NCI-H2171 treated with DMSO at 0.1 percent for 48 hours (cell line): ENCODE results near the gene DLG2.

ENCODE experiments used
- DNase-seq: peaks from one replicate; lab custom pipeline; 2025; lab: John Stamatoyannopoulos, UW

The DLG2 gene

DNA sequence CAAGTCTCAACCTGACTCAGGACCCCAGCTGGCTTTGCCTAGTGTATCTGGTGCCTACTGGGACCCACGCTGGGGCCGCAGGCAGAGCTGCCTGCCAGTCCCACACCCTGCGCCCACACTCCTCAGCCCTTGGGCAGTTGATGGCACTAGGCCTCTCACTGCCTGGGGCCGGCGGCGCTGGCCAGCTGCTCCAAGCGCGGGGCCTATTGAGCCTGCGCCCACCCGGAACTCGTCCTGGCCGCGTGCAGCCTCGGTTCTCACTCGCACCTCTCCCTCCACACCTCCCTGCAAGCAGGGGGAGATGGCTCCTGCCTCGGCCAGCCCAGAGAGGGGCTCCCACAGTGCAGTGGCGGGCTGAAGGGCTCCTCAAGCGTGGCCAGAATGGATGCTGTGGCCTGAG, 1432.4 kb downstream of the DLG2 start:
- no peak for DNase-seq

DNA sequence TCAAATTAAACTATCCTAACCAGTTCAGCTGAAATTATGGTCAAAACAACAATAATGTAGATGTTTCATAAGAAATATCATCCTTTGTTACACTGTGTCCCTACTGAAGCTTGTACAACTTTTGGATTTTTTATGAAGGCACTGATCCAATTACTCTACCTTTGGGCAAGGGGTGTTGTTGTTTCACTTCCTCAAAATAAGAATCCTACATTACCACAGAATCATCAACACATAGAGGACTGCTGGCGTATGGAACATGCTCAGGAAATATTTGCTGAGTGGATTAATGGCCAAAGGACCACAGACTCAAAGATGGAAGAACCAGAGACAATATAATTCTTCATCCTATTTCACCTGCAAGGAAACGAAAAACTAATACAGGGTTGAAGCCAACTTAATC, 1433.4 kb downstream of the DLG2 start:
- DNase-seq = no peak

GRCh38 chr11:84188521-84188920, 1438.6 kb downstream of the DLG2 start:
- DNase-seq = no peak

DNA sequence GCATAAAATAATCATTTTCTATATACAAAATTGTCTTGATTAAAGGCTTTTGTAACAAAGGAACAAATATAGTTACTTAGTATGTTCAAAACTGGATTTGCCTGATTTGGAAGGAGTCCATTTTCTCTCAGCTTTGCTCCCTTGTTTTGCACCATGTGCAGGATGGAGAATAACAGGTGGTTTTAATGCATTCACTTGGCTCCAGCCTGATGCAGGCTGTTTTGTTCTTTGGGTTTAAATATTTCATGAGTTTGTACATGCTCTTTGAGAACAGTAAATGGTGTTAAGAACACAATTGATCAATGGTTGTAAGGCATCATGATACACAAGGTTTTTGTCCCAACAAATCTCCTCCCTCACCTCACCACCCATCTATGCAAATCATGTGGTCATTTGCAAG, 1454.1 kb downstream of the DLG2 start:
- no peak for DNase-seq

- DNase-seq = no peak
Measured at GRCh38 chr11:84165139-84165538, 1462.0 kb downstream of the DLG2 start.

DNA sequence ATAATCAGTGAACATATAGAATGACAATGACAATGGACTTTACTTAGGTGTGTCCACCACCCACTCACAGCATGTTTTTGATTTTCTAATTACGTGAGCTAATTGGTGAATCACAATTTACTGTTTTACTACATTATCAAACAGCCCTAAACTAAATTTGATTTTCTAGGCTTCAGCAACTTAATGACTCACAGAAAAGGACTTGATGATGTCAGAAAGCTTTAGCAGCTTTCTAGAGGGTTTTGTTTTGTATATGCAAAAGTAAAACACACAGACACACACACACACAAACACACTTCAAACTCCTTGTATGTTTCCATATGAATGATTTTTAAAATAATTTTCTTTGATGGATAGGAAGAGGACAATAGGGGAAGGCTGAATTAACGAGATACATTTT, 1462.4 kb downstream of the DLG2 start:
- no peak for DNase-seq

DNA sequence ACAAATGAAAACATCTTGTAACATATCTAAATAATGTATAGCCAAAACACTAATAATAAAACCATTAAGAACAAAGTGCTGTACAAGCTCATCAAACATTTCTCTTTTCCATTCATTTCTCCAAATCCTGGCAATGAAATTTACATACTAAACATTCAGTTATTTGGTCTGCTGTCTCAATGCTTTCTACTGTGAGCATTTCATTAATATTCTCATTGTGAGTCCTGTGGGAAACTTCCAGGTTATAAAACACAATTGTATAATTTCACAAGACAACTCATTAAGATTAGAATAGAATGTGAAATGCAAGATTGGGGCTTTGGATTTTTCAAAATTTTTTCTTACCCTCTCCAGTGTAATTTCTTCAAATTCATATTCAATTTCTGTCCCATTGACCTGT, 1464.0 kb downstream of the DLG2 start:
- DNase-seq = no peak

DNA sequence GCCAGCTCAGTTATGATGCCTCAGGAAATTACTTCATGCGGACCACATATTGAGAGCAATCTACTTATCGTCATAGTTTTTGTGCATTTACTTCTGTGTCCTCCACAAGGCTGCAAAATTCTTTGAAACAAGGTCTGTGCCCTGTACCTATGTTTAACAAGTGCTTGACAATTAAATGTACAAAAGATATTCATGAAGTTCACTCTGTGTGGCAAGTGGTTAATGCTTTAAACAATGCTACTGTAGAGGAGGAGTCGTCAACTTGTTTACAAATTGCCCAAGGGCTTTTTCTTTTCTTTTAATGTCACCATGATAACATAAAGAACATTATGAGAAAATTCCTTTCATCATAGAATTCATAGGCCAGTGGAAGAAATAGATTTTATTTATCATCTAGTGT, 1469.5 kb downstream of the DLG2 start:
- no peak for DNase-seq

DNA sequence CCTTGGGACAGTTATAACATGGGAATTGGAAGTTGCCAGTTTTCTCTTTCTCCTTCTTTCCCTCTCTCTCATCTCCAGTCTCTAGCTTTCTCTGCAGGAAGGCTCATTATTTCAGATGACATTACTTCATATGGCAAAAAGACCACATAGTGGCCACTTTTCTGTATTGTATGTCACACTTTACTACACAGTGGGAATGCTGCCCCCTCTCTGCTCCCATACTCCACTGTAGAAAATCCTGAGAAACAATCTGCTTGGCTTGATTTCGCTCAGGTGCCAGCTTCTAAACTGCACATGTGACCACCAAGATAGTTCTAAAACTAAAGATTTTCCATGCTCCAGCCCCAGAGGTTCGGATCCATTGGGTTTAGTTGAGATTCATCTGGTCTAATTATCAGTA, 1480.3 kb downstream of the DLG2 start:
- no peak for DNase-seq

DNA sequence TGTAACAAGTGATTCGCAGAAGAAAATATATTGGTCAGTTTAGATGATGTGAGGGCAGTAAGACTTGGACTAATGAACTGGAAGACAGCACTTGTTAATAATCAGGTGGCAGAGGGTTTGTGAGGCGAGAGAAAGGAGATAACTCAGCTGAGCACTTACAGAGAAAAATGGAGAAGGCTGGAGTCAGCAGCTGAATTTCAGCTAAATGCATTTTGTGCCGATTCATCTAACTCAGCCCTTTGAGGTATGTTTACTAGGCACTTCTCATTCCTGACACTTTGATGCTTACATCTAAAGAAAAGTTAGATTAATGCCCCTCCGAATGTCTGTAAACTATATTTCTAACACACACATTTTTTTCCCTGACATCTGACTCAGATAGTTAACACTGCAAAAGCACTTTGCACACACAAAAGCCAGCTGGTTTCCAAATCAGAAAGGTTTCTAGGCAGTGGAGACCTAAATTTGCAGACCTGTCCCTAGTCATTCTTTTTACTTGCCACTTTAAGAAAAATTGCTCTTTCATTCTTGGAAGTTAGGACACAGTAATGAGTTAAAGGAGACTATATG, 1481.4 kb downstream of the DLG2 start:
- DNase-seq = no peak

DNA sequence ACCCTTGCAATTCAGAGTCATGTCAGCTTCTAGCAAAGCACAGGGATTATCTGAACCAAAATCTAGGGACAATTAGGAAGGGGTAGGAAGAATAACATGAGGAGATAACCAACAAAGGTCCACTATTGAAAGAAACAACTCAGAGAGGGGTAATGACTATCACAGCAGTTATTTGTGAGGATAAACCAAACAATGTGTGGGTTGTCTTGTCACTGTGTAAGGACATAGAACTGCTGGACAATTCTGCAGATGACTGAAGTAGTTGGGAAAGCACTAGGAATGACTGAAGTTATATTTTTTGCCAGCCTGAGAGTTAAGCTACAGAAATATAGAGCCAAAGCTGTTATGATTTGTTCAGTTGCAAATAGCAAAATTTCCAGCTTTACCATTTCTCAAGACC, 1482.6 kb downstream of the DLG2 start:
- DNase-seq = no peak

- DNase-seq = no peak
Measured at GRCh38 chr11:84142411-84142810, 1484.7 kb downstream of the DLG2 start.

GRCh38 chr11:84140386-84141169, 1486.6 kb downstream of the DLG2 start:
- DNase-seq = no peak

DNA sequence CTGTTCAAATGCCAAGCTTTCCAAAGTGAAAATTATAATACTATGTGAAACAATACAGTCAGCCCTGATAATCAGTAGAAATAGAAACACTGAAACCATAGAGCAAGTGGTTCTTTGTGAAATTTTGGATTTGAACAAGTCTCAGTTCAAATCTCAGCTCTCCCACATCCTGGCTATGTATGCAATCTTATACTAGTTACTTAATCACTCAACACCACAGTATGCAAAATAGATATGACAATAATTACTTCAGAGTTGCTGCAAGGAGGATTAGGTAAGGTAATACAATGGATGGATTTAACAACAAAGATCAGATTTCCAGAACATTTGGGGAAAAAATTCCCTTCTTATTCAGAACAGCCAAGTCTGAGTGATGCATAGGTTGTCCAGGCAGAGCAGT, 1489.2 kb downstream of the DLG2 start:
- no peak for DNase-seq

- no peak for DNase-seq
Measured at GRCh38 chr11:84137505-84137904, 1489.6 kb downstream of the DLG2 start.

- no peak for DNase-seq
Measured at GRCh38 chr11:84136926-84137325, 1490.2 kb downstream of the DLG2 start.

GRCh38 chr11:84130646-84131427, 1496.3 kb downstream of the DLG2 start:
- DNase-seq = no peak

DNA sequence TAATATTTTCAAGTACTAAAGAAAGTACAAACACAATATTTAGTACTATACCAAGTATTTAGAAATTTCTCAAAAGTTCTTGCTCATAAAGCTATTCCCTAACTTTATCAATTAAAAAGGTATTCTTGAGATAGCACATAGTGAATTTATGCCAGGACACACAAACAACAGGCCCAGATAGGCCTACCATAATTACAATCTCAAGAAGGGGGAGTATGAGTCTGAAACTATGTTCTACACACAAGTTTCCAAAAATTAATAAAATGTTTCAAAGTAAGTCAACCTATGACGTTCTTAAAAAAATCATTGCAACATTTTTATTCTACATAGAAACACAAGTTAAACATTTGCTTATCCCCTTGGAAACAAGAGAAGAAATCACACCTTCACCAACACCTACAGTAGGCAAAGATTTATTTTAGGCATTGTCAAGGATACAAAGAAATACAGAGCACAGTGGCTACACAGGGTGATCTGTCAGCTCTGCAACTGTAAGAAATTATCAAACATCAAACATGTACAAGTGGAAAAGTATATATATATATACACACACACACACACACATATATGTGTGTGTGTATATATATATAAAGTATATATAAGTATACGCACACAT, 1497.1 kb downstream of the DLG2 start:
- DNase-seq = no peak

DNA sequence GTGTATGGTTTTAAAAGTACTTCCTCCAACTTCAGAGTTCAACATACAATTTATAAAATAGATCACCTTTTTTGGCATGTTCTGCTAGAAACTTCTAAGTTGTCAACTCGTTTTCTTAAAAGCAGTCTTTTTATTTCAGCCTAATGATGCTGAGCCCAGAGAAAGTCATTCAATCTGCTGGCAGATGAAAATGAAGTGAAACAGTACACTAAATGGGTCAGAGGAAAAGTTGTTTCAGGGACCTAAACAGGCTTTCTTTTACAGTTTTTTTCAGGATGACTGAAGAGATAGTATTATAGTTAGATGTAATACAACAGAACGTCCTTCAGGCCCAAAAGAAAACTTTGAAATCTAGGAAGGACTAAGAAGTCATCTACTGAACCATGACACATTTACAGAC, 1498.3 kb downstream of the DLG2 start:
- DNase-seq = no peak

GRCh38 chr11:84117394-84117793, 1509.8 kb downstream of the DLG2 start:
- no peak for DNase-seq

GRCh38 chr11:84106541-84106940, 1520.6 kb downstream of the DLG2 start:
- no peak for DNase-seq

GRCh38 chr11:84105148-84105547, 1522.0 kb downstream of the DLG2 start:
- no peak for DNase-seq

GRCh38 chr11:84103096-84103495, 1524.0 kb downstream of the DLG2 start:
- no peak for DNase-seq
